Germinal center (tissue), 1 donor: ENCODE data around the gene MPP2.
"Not testable (repeated sequence)": the region's sequence is repeated elsewhere in the genome, so short reads cannot be mapped to it uniquely, and the experiment has no call there.

Source experiments
- DNase-seq: peaks from one replicate; pipeline ENCODE4 v3.0.0; 2012; ENCODE audit warnings: mixed read lengths, low spot score

Gene MPP2

DNA sequence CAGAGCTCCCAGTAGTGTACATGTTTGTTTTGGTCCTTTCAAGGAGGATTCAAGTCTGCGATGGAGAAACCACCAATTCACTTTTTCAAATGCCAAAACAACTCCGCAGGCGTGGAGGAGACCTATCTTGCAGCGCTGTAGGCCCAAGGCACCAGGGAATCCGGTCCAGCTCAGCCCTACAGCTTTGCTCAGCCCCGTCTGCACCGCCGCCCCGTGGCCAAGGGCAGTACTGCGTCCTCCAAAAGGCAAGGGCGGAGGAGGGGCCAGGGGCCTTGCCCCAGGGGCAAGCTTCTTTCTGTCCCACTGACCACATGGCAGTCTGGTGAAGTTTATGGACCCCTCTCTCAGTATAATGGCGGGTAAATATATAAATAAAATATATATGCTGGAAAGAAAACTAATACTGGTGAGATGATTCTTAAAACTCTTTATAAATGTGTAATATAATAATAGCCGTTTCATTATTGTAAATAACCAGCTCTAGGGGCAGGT, 61.1 kb downstream of the MPP2 start:
- peak; percentile 85 for DNase-seq

DNA sequence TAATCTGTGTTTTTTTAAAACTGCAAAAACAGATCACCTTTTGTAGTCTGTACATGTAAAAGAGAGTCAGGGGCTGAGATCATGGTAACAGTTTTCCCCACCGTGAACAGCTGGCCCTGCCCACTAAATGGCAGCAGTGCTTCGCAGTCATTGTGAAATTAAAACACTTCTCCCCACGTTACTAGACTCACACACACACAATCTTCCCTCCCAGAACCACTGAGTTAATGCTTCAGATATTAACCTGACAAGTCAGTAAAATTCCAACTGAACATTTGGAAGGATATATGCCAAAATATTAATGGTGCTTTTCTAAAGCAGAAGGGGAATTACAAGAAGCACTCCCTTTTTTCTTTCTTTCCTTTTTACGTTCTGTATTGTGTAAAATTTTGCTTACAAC, 61.6 kb downstream of the MPP2 start:
- no peak for DNase-seq

DNA sequence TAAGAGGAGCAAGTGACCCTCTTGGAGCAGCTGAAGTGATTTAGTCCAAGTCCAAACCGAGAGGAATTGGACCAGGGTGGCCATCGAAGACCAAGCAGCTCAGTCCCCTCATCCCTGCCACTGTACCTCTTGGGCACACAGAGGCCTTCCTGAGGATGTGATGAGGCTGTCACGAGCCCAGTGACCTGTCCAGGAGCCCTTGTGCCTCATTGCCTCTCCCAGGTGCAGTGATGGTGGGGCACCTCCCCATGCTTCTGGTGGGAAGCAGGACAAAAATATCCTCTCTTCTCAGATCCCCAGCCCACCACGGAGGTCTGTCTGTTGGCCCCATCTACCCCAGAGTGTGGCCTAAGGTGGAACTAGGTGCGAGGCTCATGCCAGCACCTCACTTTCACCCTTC, 63.1 kb downstream of the MPP2 start:
- DNase-seq: no peak

DNA sequence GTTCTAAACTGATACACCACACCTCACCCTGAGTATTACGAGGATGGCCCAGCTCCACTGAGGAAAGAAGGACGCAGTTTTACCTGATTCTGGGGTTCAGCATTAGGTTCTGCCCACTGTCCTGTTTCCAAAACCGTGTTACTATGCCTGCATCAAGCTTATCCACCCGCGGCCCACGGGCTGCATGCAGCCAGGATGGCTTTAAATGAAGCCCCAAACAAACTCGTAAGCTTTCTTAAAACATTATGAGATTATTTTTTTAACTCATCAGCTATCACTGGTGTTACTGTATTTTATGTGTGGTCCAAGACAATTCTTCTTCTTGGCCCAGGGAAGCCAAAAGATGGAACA, 64.4 kb downstream of the MPP2 start:
- no peak for DNase-seq

DNA sequence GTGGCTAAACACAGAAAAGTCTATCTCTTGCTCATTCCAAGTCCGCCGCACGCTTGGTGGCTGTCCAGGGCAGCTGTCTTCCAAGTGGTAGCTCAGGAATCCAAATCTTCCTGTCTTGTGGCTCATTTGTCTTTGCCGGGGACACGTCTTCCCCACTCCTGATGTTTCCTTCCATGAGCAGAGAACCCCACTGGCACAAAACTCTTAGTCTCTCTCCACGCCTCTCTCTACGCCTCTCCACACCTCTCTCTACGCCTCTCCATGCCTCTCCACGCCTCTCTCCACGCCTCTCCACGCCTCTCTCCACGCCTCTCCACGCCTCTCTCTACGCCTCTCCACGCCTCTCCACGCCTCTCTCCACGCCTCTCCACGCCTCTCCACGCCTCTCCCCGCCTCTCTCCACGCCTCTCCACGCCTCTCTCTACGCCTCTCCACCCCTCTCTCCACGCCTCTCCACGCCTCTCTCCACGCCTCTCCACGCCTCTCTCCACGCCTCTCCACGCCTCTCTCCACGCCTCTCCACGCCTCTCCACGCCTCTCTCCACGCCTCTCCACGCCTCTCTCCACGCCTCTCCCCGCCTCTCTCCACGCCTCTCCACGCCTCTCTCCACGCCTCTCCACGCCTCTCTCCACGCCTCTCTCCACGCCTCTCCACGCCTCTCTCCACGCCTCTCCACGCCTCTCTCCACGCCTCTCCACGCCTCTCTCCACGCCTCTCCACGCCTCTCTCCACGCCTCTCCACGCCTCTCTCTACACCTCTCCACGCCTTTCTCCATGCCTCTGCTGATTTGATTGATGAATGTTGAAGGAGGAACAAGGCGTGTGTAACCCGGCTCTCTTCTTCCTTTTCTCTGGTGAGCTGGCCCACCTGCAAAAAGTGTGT, 65.0 kb downstream of the MPP2 start:
- not testable (repeated sequence) for DNase-seq

DNA sequence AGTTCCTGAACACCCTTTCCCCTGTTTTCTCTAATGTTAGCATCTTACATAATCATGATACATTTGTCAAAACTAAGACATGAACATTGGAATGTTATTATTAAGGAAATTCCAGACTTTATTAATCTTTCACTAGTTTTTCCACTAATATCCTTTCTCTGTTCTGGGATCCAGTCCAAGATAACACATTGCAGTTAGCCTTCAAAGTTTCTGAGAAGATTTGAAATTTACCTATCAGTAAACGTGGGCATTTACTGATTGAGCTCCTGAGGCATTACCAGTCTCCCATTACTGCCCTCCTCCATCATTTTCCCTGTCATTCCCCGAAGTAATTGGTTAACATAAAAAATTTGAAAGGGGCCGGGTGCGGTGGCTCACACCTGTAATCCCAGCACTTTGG, 66.1 kb downstream of the MPP2 start:
- DNase-seq: no peak

DNA sequence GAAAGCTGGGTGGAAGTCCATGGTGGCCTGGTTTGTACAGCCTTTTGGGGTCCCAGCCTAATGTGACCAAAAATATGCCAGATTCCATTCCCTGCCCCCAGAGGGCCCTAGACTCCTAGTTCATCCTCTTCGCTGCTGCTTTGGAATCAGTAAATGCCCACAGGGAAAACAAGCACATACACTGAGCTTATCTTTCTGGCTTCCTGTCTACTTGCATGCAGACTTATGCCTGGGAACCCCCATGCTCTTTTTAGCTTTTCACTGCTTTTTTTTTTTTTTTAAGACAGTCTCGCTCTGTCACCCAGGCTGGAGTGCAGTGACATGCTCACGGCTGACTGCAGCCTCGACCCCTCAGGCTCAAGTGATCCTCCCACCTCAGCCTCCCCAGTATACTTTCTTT, 66.5 kb downstream of the MPP2 start:
- DNase-seq: no peak

DNA sequence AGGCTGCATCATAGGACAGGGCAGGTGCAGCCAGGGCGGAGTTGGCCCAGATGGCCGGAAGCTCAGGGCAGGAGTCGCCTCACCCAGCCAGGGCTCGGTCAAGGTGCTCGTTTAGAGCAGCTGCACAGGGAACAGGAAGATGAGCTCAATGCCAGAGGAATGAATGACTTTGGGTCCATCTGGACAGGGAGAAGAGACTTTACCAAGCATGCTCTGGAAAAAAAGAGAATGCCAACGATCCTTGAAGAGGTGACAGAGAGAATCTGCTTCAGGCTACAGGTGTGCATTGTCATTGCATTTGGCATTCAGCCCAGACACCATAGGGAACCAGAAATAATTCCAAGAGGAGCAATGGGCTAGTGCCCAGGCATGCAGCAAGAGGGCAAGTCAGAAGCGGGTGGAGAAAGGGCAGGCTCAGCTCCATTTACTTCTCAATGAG, 67.6 kb downstream of the MPP2 start:
- no peak for DNase-seq

DNA sequence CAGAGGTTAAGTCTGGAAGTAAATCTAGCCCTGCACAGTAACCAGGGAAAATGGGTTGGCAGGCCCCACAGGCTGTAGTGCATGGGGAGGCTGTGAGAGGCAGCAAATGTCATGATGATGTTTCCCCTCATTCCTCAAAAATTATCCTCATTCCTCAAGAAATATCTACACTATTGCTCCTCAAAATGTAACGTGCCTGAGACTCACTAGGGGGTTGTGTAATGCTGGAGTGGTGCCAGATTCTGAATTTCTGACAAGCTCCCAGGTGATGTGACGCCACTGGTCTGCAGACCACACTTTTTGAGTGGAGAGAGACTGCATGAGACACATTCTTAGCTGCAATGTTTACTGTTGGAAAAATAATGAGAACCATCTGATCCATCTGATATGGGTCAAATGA, 73.2 kb downstream of the MPP2 start:
- no peak for DNase-seq

DNA sequence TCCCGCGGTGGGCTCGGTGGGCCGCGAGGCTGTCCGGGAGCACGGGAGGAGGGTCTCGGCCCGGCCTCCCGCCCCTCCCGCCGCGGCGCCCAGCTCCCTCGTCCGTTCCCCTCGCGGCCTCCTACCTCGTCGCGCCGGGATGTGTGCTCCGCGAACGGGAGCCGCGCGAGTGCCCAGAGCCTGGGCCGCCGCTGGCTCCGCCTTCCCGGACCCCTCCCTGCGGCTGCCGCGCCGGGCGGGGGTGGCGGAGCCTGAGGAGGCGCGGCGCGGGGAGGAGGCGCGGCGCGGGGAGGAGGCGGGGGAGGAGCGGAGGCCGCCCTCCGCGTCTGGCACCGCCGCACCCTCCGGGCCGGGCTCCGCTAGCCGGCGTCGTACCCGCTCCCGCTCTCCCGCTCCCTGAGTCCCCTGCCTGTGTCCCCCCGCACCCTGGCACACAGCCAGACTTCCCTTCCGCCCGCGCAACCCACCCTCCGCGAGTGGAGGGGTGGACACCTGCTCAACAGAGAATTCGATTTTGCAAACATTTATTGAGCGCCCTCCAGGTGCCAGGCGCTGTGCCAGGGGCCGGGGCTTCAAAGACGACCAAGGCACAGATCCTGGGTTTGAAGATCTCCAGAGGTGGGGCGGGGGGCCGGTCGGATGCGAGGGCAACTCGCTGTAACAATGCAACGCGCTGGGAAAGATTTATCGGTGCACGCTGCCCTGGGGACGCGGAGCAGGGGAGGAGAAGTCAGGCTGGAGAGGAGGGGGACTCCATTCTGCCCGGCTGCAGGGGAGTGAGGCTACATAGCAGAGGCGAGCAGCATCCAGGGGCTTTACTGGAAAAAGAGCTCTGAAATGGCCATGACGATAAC, 74.1 kb downstream of the MPP2 start, which contains the start of gene MPP3:
TSS of gene MPP3 (minus strand) at position 171 of the 854 bp plus-strand sequence. CDS start 1,240 bp downstream, outside the sequence.
- peak; percentile 49 for DNase-seq

DNA sequence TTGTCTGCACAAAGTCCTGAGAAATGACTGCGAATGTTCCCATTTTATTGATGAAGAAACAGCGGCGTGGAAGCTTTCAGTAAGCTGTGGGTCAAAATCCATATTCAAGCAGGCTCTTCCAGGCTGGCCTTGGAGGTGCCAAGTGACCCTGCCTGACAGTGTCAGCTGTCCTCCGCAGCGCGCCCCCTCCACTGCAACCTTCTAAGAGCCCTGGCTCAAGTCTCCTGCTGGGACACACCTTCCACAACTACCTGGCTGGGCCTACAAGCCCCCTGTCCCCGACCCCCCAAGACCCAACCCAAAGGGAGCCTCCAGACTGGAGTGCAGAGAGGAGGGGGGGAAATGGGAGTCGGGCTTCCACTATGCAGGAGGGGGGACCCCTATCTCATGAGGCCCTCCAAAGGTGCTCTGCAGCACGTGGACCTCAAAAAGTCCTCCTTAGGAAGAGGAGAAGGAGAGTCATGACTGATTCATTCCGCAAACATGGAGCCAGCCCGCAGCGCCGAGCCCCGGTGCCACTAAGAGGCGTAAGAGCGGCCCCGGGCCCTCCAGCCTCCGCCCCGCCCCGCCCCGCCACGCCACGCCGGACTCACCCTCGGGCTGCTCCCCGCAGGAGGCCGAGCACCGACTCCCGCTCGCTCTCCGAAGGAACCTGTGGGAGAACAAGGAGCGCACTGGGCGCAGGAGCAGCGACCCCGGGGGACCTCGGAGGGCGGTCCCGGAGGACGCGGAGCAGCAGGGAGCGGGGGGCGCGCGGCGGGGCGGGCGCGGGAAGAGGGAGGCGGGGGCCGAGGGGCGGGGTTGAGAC, 75.0 kb downstream of the MPP2 start:
- DNase-seq: peak; percentile 16

DNA sequence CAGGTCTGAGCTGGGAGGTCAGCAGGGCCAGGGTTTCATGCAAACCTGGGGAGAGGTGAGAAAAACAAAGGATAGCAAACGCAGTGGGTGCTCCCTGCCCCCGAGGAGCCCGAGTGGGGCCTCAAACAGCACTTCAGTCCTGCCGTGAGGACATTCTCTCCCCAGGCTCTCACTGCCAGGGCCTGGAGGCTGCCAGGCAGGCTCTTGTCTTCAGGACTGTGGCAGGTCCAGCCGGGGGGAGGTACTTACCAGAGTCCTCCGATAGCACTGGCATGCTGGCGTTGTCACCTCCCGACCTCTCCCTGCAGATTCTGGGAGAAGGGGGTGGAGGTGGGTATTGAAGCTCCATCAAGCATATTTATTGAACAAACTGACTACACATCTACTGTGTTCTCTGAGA, 75.7 kb downstream of the MPP2 start:
- no peak for DNase-seq

DNA sequence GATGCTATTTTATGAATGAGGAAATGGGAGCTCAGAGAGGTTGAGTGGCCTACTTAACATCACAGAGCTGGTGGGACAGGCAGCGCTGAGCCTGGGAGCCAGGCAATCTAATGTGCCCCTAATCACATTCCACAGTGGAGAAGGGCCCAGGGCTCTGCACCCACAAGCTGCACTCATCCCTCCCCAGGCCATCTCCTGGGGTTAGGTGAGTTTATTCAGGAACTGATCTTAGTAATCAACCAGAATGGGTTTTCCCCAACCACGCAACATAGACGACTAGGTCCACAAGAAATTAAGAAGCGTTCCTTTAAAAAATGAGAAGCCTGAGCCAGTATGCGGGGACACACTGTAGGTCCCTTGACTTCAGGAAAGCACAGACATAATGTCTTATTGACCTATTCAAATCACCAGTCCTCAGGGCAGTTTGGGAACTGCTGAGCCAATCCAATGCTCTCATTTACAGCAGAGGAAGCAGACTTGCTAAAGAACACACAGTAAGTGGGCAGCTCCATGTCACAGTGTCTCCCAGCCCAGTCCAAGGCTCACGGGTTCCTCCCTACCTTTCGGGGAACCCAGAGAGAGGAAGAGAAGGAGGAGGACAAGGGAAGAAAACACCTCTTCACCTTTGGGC, 76.7 kb downstream of the MPP2 start:
- DNase-seq: no peak

DNA sequence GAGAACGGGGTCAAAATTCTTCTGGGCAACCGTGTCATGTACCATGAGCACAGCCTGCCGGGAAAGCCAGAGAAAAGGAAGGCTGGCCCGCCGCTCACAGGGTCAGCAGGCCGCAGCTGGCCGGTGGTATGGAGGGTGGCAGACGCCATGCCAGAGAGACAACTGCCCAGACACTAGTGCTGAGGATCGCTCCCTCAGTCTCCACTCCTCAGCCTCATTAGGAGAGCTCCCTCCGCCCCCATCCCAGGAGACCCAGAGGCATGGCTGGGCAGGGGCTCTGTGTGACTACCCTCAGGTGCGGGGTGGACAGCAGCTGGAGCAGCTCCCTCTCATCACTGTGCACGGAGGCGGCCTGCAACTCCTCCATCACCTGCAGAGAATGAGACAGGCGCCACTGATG, 77.6 kb downstream of the MPP2 start:
- DNase-seq: no peak

DNA sequence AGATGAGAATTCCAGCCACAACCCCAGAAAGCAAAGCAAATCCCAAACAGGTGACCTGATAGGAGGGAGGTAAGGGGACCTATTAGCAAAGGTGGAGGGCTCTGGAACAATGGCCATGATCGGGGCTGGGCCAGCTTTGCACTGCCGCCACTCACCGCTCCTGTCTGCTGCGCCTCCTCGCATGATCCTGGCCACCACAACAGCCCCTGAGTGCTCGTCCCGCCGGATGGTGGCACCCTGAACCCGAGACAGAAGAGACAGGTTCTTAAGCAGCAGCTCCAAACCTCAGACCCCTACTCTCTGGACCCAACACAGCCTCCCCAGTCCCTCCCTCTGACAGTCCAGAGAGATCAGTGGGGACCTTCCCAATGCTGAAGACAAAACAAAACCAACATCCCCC, 79.7 kb downstream of the MPP2 start:
- DNase-seq: no peak

DNA sequence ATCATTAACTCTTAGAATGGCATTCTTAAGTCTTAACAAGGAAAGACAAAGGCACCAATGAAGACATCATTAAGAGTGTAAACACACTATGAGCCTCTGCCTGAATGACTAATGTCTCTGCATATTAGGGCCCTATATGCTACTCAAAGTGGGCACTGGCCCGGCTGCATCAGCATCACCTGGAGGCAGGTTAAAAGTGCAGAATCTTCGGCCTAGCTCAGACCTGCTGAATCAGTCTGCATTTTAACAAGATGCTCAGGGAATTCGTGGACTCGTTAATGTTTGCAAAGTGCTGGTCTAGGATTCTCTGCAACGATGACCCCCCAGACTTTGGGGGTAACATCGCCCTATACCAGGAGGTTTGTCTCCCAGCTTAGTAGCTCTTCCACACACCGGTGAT, 81.1 kb downstream of the MPP2 start:
- DNase-seq: no peak

DNA sequence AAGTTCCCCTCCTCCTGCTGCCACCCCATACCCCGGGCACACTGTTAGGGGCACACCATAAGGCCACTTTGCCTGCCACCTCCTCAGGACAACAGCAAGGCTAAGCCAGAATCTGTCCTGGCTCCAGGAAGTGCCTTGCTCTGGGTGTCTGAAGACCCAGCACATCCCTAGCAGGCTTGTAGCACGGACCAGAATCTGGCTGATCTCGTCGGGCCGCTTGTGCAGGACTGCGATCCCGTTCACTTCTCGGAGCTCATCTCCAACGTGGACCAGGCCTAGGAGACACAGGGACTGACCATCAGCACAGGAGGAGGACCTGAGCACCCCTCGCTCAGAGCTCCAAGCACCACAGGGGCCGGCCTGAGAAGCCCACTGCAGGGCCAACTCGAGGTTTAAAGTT, 81.8 kb downstream of the MPP2 start:
- no peak for DNase-seq
